ENCODE results near the gene EIF5AL1.
"Not testable (repeated sequence)": the region's sequence is repeated elsewhere in the genome, so short reads cannot be mapped to it uniquely, and the experiment has no call there.

DNA sequence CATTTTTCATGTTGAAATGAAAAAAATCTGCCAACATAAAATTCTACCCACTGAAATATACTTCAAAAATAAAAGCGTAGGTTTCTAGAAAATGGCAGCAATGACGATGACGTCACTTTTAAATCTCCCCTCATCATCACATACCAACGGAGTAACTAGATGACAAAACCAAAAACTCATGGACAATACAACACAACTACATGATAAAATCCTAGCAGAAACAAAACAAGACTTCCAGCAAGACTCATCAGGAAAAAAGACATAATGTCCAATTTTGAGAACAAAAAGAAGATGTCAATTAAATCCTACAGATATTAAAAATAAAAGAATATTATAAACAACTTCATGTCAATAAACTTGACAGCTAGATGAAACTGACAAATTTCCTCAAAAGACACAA lies 15.9 kb downstream of the EIF5AL1 start:
- TF ChIP-seq, protein P1, sequence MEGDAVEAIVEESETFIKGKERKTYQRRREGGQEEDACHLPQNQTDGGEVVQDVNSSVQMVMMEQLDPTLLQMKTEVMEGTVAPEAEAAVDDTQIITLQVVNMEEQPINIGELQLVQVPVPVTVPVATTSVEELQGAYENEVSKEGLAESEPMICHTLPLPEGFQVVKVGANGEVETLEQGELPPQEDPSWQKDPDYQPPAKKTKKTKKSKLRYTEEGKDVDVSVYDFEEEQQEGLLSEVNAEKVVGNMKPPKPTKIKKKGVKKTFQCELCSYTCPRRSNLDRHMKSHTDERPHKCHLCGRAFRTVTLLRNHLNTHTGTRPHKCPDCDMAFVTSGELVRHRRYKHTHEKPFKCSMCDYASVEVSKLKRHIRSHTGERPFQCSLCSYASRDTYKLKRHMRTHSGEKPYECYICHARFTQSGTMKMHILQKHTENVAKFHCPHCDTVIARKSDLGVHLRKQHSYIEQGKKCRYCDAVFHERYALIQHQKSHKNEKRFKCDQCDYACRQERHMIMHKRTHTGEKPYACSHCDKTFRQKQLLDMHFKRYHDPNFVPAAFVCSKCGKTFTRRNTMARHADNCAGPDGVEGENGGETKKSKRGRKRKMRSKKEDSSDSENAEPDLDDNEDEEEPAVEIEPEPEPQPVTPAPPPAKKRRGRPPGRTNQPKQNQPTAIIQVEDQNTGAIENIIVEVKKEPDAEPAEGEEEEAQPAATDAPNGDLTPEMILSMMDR (IDR thresholded peaks at IDR 0.05): not testable (repeated sequence)
- not testable (repeated sequence) for TF ChIP-seq POLR2A (IDR thresholded peaks at IDR 0.05)

All from right lobe of liver (tissue), 4 donors.